VCaP (cell line): ENCODE measurements around the gene VAMP1.
A peak's percentile ranks its signal among the peaks of the same experiment; 100 is the strongest.

Source experiments
- H3K27ac ChIP-seq: fragments of 450-650 bp; 2 replicates; pipeline ENCODE4 v1.5.1; 2017
- CTCF ChIP-seq: fragments of 450-650 bp; conservative IDR thresholded peaks from 2 replicates; pipeline ENCODE4 v1.5.1; 2017; ENCODE audit warnings: mild to moderate bottlenecking, moderate library complexity

Gene VAMP1

GRCh38 chr12:6466184-6466573 is 4.3 kb downstream of the VAMP1 start:
- TF ChIP-seq CTCF, result no peak
- no peak overlapping the region for H3K27ac ChIP-seq

- peak; percentile 92 for TF ChIP-seq CTCF
- no peak overlapping the region for H3K27ac ChIP-seq
These were observed 4.9 kb downstream of the VAMP1 start for GRCh38 chr12:6465467-6466183.

- TF ChIP-seq CTCF, result no peak
- no peak overlapping the region for H3K27ac ChIP-seq
These were observed 5.9 kb downstream of the VAMP1 start for GRCh38 chr12:6464531-6464930.

GRCh38 chr12:6463858-6464257 is 6.6 kb downstream of the VAMP1 start:
- TF ChIP-seq CTCF, result no peak
- no peak overlapping the region for H3K27ac ChIP-seq

GRCh38 chr12:6463216-6463615 is 7.3 kb downstream of the VAMP1 start:
- TF ChIP-seq CTCF, result no peak

GRCh38 chr12:6462234-6462995 is 8.1 kb downstream of the VAMP1 start:
- TF ChIP-seq CTCF, result no peak
- no peak overlapping the region for H3K27ac ChIP-seq

More at GRCh38 chr12:6463216-6463615, 7.3 kb downstream of the VAMP1 start:
- no peak overlapping the region for H3K27ac ChIP-seq

GRCh38 chr12:6461401-6462233 is 8.9 kb downstream of the VAMP1 start:
- H3K27ac ChIP-seq, result no peak overlapping the region
- TF ChIP-seq CTCF, result no peak
